Amygdala (tissue), 56 donors: ENCODE measurements around the gene BZW2.
"Not testable (repeated sequence)": the region's sequence is repeated elsewhere in the genome, so short reads cannot be mapped to it uniquely, and the experiment has no call there.

Experiments used
- DNase-seq, 56 donors: peaks; one replicate each; lab custom pipeline; 2025; lab: John Stamatoyannopoulos, UW

BZW2 gene

GRCh38 chr7:16644636-16645592 is 1.1 kb upstream of the BZW2 start:
- peak in 35 of 56 donors; percentile 4 to 81 (median 39) for DNase-seq

GRCh38 chr7:16646472-16647072 is 591 bp downstream of the BZW2 start:
- peak in 13 of 56 donors; percentile 35 to 70 (median 52) for DNase-seq

- no peak for DNase-seq
Measured at GRCh38 chr7:16647435-16647960, 1.5 kb downstream of the BZW2 start.

DNA sequence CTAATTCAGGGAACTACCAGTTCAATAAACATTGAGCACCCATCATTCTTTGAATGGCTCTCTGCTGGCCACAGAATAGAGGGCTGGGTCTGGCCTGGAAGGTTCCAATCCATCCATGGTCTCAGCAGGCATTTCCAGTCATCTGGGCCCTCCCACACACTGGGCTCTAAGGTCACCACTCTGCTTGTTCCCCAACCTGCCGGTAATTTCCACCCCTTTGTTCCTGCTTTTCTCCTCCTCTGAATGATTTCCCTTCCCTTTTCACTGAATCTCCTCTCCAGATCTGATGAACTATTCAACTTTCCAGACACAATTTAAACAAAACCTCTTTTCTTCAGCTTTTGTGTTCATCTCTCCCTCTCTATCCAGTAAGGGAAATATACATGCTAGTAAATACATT is 2.6 kb downstream of the BZW2 start:
- DNase-seq, result no peak

DNA sequence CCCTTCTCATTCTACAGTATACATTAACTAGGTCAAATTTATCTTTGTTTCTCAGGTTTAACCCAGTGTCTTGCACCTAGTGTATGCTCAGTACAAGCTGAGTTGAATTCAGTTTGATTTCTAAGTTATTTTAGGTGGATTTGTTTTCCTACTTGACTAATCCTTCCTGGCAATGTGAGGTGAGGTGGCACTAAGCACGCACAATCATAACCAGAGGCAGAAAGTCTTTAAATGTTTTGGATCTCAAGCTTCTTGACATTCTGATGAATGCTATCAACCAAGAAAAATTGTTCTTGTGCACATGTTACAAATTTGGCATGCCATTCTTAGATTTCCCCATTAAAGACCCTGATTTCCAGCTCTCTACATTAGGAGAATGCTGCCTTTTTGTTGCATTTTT is 3.2 kb downstream of the BZW2 start:
- no peak for DNase-seq

DNA sequence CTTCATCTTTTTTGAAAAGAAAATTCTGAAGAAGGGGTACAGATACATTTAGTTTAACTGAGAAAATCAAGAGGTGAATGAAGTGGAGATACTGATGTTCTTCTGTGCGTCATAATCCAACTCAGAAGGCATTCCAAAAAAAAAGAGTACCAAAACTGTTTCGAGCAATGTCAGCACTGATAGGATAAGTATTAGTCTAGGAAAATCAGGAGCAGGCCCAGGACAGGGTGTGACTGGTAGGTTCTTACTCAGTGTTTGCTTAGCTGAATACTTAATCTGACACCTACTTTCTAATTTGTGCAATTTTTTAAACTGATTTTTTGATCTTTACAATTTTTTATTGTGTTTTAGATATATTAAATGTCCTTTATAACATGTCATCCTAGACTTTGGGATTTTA is 4.3 kb downstream of the BZW2 start:
- no peak for DNase-seq

GRCh38 chr7:16651396-16652239 is 5.6 kb downstream of the BZW2 start:
- DNase-seq, result no peak

DNA sequence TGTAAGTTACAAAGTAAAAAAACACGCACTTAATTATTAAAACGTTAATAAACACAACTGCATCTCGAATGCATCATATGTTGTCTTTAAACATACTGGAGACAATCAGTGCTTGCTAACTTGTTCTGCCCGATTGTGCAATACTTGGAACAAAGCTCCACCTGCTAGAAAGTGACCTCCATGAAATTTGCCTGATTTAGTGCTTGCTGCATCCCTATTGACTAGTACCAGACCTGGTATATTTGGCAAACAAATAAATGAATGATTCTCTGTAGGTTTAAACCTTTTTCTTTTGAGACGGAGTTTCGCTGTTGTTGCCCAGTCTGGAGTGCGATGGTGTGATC is 6.2 kb downstream of the BZW2 start:
- no peak for DNase-seq

- DNase-seq, result no peak
Measured at GRCh38 chr7:16652888-16653287, 6.9 kb downstream of the BZW2 start.

- no peak for DNase-seq
Measured at GRCh38 chr7:16655394-16655793, 9.4 kb downstream of the BZW2 start.

- DNase-seq, result no peak
Measured at GRCh38 chr7:16656141-16656540, 10.2 kb downstream of the BZW2 start.

- DNase-seq, result no peak
Measured at GRCh38 chr7:16657656-16658279, 11.8 kb downstream of the BZW2 start.

DNA sequence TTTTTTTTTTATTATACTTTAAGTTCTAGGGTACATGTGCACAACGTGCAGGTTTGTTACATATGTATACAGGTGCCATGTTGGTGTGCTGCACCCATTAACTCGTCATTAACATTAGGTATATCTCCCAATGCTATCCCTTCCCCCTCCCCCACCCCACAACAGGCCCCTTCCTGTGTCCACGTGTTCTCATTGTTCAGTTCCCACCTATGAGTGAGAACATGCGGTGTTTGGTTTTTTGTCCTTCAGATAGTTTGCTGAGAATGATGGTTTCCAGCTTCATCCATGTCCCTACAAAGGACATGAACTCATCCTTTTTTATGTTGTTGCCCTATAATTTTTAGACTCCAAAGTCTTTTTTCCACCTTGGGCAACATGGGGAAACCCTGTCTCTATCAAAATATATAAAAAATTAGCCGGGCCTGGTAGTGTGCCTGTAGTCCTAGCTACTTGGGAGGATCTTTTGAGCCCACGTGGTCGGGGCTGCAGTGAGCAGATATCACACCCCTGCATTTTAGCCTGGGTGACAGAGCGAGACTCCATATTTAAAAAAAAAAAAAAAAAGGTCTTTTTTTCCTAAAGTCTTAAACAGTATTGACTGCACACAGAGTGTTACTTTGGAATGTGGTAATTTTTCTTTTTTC is 14.0 kb downstream of the BZW2 start:
- DNase-seq, result not testable (repeated sequence)

DNA sequence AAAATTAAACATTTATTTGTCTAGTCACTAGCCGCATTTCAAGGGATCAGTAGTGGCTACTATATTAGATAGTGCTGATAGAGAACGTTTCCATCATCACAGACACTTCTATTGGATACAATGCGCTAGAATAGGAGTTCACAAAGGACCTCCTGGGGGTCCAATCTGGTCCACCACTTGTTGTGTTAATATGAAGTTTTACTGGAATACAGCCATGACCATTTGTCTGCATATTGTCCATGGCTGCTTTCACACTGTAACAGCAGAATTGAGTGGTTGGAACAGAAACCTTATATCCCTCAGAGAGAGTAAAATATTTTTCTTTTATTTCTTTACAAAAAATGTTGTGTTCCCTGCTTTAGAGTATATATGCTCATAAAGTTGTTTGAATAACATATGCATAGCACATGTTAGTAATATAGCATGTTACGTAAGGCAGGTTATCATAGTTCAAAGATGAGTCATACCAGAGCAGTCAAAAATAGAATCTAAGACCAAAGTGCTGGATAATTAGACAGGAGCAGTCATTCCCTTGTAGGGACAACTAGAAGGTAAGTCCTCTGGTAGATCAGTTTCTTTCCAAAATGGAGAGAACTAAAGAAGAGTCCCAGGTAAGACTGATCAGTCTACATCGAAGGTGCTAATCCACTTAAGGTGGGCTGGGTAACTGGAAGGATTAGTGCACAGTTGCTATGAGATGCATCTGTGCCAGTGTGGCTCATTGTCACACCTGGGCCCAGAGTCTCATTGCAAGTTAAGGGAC is 14.9 kb downstream of the BZW2 start:
- DNase-seq, result no peak

GRCh38 chr7:16661924-16662323 is 15.9 kb downstream of the BZW2 start:
- no peak for DNase-seq

DNA sequence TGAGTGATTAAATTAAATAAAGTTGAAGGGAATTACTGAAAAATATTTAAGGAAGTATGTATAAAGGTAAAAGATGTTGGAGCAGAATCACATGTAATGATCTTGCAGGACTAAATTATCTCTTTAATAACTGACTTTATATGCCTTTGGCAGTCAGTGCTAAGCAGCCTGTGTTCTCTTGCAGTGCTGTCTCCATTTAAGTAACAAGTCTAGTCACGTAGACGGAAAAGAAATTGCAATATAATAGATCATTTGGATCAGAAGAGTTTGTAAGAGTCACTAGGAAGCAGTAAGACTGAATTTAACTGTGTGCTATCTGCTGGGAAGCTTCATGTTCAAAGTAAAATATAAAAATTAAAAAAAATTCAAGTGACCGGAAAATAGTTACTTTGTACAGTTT is 21.4 kb downstream of the BZW2 start:
- DNase-seq, result no peak

DNA sequence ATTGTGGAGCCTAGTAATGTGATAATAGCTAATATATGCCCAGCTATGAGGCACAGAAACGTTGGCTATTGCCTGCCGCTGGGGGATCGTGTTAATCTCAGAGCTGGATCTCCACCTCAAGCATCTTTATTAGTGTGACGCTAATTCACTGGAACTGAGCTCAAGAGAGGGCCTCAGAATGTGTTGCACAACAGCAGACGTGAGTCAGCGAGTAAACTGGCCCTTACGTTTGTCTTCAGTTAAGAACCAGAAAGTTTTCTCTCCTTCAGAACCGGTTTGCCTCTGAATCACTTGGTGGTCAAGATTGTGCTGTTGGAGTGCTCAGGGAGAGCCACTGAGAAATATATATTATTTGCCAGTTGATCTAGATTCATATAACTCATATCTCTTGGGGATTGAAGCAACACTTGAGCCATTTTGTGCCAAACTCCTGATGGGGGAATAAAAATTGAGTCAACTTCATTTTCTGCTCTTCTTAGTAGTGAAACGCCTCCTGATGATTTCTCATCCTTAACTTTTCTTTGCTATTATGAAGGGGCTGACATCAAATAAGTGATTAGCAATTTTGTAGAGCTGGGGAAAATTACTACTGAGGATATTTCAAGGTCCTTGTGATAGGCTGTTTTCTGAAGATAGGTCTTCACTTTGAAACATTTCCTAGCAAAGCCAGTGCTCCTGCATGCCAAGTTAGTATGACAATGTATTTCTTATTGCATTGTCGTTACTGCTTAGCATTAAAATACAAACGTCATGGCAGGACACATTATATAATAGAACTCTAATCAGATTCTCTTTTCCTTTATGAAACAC is 22.3 kb downstream of the BZW2 start:
- peak in 1 of 56 donors; percentile 5 for DNase-seq

GRCh38 chr7:16668978-16669377 is 23.0 kb downstream of the BZW2 start:
- no peak for DNase-seq
